HL-60 (cell line): ENCODE results near the gene LRRC51.
A peak's percentile ranks its signal among the peaks of the same experiment; 100 is the strongest.

Source experiments
- DNase-seq, 2 experiments: peaks; one replicate each; pipeline ENCODE4 v3.0.0-alpha.2; 2010 to 2020; ENCODE audit warnings: low read depth in 1 of 2, low spot score in 1 of 2
- H3K27ac ChIP-seq: fragments of 250-450 bp; sonication (Bioruptor Pico); replicated peaks from 2 replicates; pipeline ENCODE4 v1.5.1; 2020; ENCODE audit warnings: mild to moderate bottlenecking, moderate library complexity
- H3K27me3 ChIP-seq: fragments of 250-450 bp; sonication (Bioruptor Pico); 2 replicates; pipeline ENCODE4 v1.5.1; 2021; ENCODE audit warnings: mild to moderate bottlenecking, moderate library complexity; ENCODE audit not compliant: insufficient read depth, poor library complexity, severe bottlenecking
- H3K4me3 ChIP-seq: replicated peaks from 2 replicates; pipeline ENCODE4 v1.5.1; 2011; ENCODE audit warnings: mild to moderate bottlenecking, control low read depth, low read length; ENCODE audit not compliant: insufficient read depth
- CTCF ChIP-seq: IDR thresholded peaks from one replicate; pipeline ENCODE4 v1.5.1; 2011; ENCODE audit warnings: low read length, control low read depth, inconsistent platforms; ENCODE audit not compliant: insufficient read depth
- GABPA ChIP-seq: IDR thresholded peaks from 2 replicates; pipeline ENCODE4 v1.6.1; 2012; ENCODE audit warnings: low read depth
- POLR2AphosphoS5 ChIP-seq: IDR thresholded peaks from 2 replicates; pipeline ENCODE4 v1.6.1; 2012; ENCODE audit warnings: low read depth
- REST ChIP-seq: IDR thresholded peaks from 2 replicates; pipeline ENCODE4 v1.6.1; 2012; ENCODE audit warnings: low read depth; ENCODE audit not compliant: insufficient replicate concordance
- SPI1 ChIP-seq: IDR thresholded peaks from 2 replicates; pipeline ENCODE4 v1.6.1; 2012; ENCODE audit warnings: low read depth, mild to moderate bottlenecking, borderline replicate concordance
- long read RNA-seq: library from polyadenylated mRNA; unstranded; transcript quantifications from one replicate; pipeline ENCODE4 v2.0.0, GENCODE V29; 2020

Gene LRRC51, protein sequence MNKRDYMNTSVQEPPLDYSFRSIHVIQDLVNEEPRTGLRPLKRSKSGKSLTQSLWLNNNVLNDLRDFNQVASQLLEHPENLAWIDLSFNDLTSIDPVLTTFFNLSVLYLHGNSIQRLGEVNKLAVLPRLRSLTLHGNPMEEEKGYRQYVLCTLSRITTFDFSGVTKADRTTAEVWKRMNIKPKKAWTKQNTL
- long read RNA-seq, partial matches to known transcripts: 0 of 5 reads
- long read RNA-seq, other reads (novel, unspliced or antisense): 0 of 5 reads

DNA sequence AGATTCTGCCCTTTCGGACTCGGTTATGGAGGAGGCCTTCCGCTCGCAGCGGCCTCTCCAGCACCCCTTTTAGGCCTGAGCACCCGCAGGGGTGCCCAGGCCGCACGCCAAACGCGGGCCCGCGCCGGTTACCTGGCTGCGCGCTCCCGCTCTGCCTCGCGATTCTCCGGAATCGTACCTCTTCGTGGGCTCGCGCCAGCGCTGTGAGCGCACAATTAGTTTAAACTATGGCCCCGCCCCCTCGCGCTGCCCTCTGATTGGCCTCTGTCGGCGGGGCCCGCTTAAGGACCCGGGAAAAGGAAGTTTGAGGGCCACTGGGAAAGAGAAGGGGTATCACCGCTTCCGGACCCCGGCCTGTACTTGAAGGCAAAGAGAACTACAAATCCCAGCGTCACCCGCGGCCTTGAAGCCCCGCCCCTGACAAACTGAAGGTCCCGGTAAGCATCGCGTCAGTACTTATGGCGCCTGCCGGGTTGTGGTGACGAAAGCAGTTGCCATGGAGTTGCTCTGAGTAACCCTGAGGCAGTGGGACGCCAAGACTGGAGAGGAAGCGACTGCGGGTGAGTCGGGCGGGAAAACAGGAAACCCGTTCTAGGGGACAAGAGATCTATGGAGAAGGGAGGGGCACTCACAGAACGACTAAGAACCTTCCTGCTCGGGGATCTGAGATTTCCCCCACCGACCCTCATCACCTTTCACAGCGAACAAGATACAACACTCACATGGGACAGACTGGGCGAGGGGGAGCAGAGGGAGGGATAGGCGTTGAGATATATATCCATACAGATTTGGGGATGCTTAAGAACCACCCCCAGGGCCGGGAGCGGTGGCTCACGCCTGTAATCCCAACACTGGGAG, at the start of gene LRRC51, which contains the start of gene NUMA1:
Gene LRRC51, plus strand, starts transcription at position 525 of the 858 bp plus-strand sequence. CDS start 8,234 bp downstream, outside the sequence.
Gene NUMA1, minus strand, starts transcription at position 217 of the 858 bp plus-strand sequence. CDS start 44,599 bp downstream, outside the sequence.
- TF ChIP-seq CTCF (no peak), POLR2AphosphoS5 (peak; percentile 73), REST (no peak), SPI1 (peak; percentile 89; the same call in 1 of the 2 replicates), GABPA (peak; percentile 82)
- peak within 1 kb of the TSS; percentile 80 for H3K27ac ChIP-seq

DNA sequence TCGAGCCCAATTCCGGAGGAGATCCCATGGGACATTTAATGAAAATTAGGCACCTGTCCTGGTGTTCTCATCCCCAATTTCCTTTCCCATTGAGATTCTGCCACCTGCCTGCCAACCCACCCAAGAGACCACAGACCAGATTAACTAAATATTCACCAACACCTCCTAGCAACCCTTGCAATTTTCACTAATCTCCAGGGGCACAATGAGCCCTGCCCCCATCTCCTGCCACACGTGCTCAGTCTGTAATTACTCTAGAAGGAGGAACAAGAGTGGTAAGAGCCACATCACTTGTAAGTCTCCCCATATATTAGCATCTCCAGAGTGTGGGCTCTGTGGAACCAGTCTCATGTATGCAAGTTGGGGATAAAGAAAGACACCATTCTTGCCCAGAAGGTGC, 44.0 kb upstream of the LRRC51 start:
- no peak overlapping the region for H3K4me3 ChIP-seq
- no peak overlapping the region for H3K27ac ChIP-seq
- TF ChIP-seq POLR2AphosphoS5 (no peak), REST (no peak), SPI1 (no peak), GABPA (no peak), CTCF (no peak)
- DNase-seq: no peak
- no peaks in the 10 kb centered on the region for H3K27me3 ChIP-seq

More for the DNA sequence above, at the start of gene LRRC51, which contains the start of gene NUMA1:
- peak; percentile 100 for DNase-seq
- Histone ChIP-seq H3K4me3 (peak within 1 kb of the TSS; percentile 68), H3K27me3 (no peaks in the 10 kb centered on the region)

- no peaks in the 10 kb centered on the region for H3K27me3 ChIP-seq
- no peak for DNase-seq
- TF ChIP-seq CTCF: no peak
- no peak for TF ChIP-seq POLR2AphosphoS5
- TF ChIP-seq SPI1: no peak
- TF ChIP-seq GABPA: no peak
- no peak for TF ChIP-seq REST
- H3K27ac ChIP-seq: no peak overlapping the region
- no peak overlapping the region for H3K4me3 ChIP-seq
These were observed 42.9 kb upstream of the LRRC51 start for GRCh38 chr11:72037554-72038311.
